ENCODE measurements around the gene ADAMTS18. TPM values are rescaled to one million over a fixed set of nuclear protein-coding genes. Genes with fewer than 3 reads are reported as not detected.

Gene ADAMTS18
- total and polyA plus RNA-seq, 2 of the 8 experiments (the other 6 are each of a cell fraction or from before 2014, with no cell fraction given), result 0.05 to 0.19 TPM

GRCh38 chr16:77470851-77471250, 36.0 kb upstream of the ADAMTS18 start:
- H3K4me1 ChIP-seq (replicated peaks in 1 of 4; ENCODE audit: control insufficient read depth in 3 of 4, insufficient read depth in 4 of 4, low read length in 3 of 4), result no peaks in the 10 kb centered on the region; a peak in 1 of 7 replicates
- no peak overlapping the region for H2BK120ac ChIP-seq (replicated peaks; ENCODE audit: low read depth, low read length)
- no peak overlapping the region for H2BK20ac ChIP-seq (ENCODE audit: low read length)
- no peak overlapping the region for H4K91ac ChIP-seq (replicated peaks; ENCODE audit: insufficient read length, low read length)
- no peak overlapping the region for H2BK15ac ChIP-seq (ENCODE audit: low read length)
- CTCF ChIA-PET (ENCODE audit: partially characterized antibody), result no interaction called here
- H3K27ac ChIP-seq (ENCODE audit: low read depth, low read length), result no peak overlapping the region
- no peak overlapping the region for H3K23ac ChIP-seq (ENCODE audit: insufficient read length)
- H3K79me2 ChIP-seq (ENCODE audit: control insufficient read depth in 1 of 2, insufficient read depth in 2 of 2, low read length in 2 of 2), result no peaks in the 10 kb centered on the region
- no peaks in the 10 kb centered on the region for H3K27me3 ChIP-seq (replicated peaks in 1 of 4; ENCODE audit: control insufficient read depth in 3 of 4, extremely low read depth in 1 of 4, insufficient read depth in 3 of 4, low read length in 3 of 4)
- H3K56ac ChIP-seq (replicated peaks; ENCODE audit: insufficient read length, low read depth, low read length), result no peak overlapping the region
- H2AFZ ChIP-seq (ENCODE audit: low read length), result 0 out of 2 replicates have a peak overlapping the region, but pooled peaks have one; percentile 76
- H4K20me1 ChIP-seq (replicated peaks in 1 of 2; ENCODE audit: control insufficient read depth in 1 of 2, insufficient read depth in 2 of 2, low read length in 2 of 2), result no peaks in the 10 kb centered on the region
- H3K9ac ChIP-seq (replicated peaks in 1 of 4; ENCODE audit: extremely low read depth in 1 of 4, low read depth in 3 of 4, low read length in 3 of 4), result no peak overlapping the region
- H3K23me2 ChIP-seq (ENCODE audit: low read depth, low read length), result no peaks in the 10 kb centered on the region
- POLR2A ChIA-PET (ENCODE audit: partially characterized antibody), result no interaction called here
- no peak overlapping the region for H3K4me2 ChIP-seq (ENCODE audit: insufficient read depth in 1 of 2, low read depth in 2 of 2, low read length in 2 of 2)
- H3K18ac ChIP-seq (ENCODE audit: extremely low read depth, low read length), result no peak overlapping the region
- H2AK5ac ChIP-seq (ENCODE audit: low read depth, low read length), result no peak overlapping the region
- FAIRE-seq (no peak), DNase-seq (ENCODE audit: low read depth in 1 of 2, low spot score in 2 of 2) (no peak)
- H3K4ac ChIP-seq (replicated peaks; ENCODE audit: insufficient read length, low read depth, low read length), result no peak overlapping the region
- no peaks in the 10 kb centered on the region for H3K79me1 ChIP-seq (ENCODE audit: low read depth, low read length)
- H3K9me3 ChIP-seq (ENCODE audit: insufficient read depth in 2 of 2, low read depth in 1 of 2, low read length in 1 of 2), result no peaks in the 10 kb centered on the region
- no peak overlapping the region for H3K14ac ChIP-seq (ENCODE audit: insufficient read length)
- H2BK5ac ChIP-seq (ENCODE audit: low read depth, low read length), result no peak overlapping the region
- no peak overlapping the region for H2BK12ac ChIP-seq (ENCODE audit: low read depth, low read length)
- H3K36me3 ChIP-seq (ENCODE audit: control insufficient read depth in 2 of 4, insufficient read depth in 4 of 4, low read length in 3 of 4), result no peaks in the 10 kb centered on the region
- H4K8ac ChIP-seq (ENCODE audit: extremely low read depth, insufficient read depth, low read length), result no peak overlapping the region
- no peak overlapping the region for H3K4me3 ChIP-seq (ENCODE audit: extremely low read depth in 1 of 4, insufficient read depth in 2 of 4, low read depth in 3 of 4, low read length in 4 of 4)
- H4K5ac ChIP-seq (ENCODE audit: insufficient read length, low read depth, low read length), result no peak overlapping the region
- TF ChIP-seq CTBP2 (IDR thresholded peaks at IDR 0.05; ENCODE audit: borderline replicate concordance, insufficient read depth, insufficient read length, low read length) (no peak), BACH1 (IDR thresholded peaks at IDR 0.05; ENCODE audit: low read length) (no peak), HDAC6 (IDR thresholded peaks at IDR 0.05; ENCODE audit: low read depth, low read length) (no peak), NANOG (IDR thresholded peaks at IDR 0.05; ENCODE audit: insufficient read depth, low read depth, low read length, poor library complexity, severe bottlenecking) (no peak), RFX5 (IDR thresholded peaks at IDR 0.05; ENCODE audit: borderline replicate concordance, low read depth, low read length) (no peak)
- TF ChIP-seq, protein P1, sequence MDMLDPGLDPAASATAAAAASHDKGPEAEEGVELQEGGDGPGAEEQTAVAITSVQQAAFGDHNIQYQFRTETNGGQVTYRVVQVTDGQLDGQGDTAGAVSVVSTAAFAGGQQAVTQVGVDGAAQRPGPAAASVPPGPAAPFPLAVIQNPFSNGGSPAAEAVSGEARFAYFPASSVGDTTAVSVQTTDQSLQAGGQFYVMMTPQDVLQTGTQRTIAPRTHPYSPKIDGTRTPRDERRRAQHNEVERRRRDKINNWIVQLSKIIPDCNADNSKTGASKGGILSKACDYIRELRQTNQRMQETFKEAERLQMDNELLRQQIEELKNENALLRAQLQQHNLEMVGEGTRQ (IDR thresholded peaks at IDR 0.05; ENCODE audit: low read length), result no peak

Data from H1 (cell line).